ENCODE data around the gene MCM10. TPM values are rescaled to one million over a fixed set of nuclear protein-coding genes. Genes with fewer than 3 reads are reported as not detected.

Gene MCM10
- total RNA-seq, 2 donors from 2014 or later, result 0.27 TPM; not detected in 1

- no peak for TF ChIP-seq CTCF (IDR thresholded peaks at IDR 0.05)
- no peak for ATAC-seq (ENCODE audit: insufficient number of reproducible peaks, low FRiP score, low read depth)
Observed at GRCh38 chr10:13182424-13182823, 21.1 kb downstream of the MCM10 start.

GRCh38 chr10:13183625-13184024 is 22.3 kb downstream of the MCM10 start:
- Histone ChIP-seq H3K27ac (no peak overlapping the region), H3K36me3 (no peaks in the 10 kb centered on the region), H3K27me3 (replicated peaks; ENCODE audit: insufficient read depth) (no peaks in the 10 kb centered on the region), H3K9me3 (no peaks in the 10 kb centered on the region), H3K4me3 (no peak overlapping the region), H3K4me1 (ENCODE audit: control insufficient read depth in 1 of 2, low read depth in 2 of 2) (peaks cover 0 to 8% of the 10 kb centered on the region in 2 donors)
- TF ChIP-seq CTCF (IDR thresholded peaks at IDR 0.05), result no peak
- ATAC-seq (ENCODE audit: insufficient number of reproducible peaks, low FRiP score, low read depth) (no peak), DNase-seq (ENCODE audit: low spot score) (no peak)

More at GRCh38 chr10:13182424-13182823, 21.1 kb downstream of the MCM10 start:
- Histone ChIP-seq H3K36me3 (no peaks in the 10 kb centered on the region), H3K4me1 (ENCODE audit: control insufficient read depth in 1 of 2, low read depth in 2 of 2) (peaks cover 0 to 8% of the 10 kb centered on the region in 2 donors), H3K27me3 (replicated peaks; ENCODE audit: insufficient read depth) (no peaks in the 10 kb centered on the region), H3K27ac (no peak overlapping the region), H3K9me3 (no peaks in the 10 kb centered on the region), H3K4me3 (no peak overlapping the region)
- DNase-seq (ENCODE audit: low spot score), result no peak

DNA sequence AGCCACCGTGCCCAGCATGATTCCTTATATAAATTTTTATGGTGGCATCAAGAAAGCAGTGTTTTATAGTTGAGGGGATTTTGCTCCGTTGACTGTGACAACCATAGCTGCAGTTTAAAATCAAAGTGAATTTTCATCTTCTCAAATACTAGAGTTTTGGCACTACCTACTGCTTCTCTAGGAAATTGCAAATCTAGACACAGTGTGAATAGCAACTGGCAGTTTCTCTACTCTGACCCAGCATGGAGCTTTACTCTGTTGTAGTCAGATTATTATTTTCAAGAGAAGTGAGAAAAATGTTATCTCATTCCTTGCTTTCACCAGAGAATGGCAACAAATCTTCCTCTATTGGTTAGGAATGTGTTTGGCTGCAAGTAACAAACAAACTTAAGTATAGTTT is 22.9 kb downstream of the MCM10 start:
- Histone ChIP-seq H3K27ac (no peak overlapping the region), H3K9me3 (no peaks in the 10 kb centered on the region), H3K36me3 (no peaks in the 10 kb centered on the region), H3K4me3 (no peak overlapping the region), H3K27me3 (replicated peaks; ENCODE audit: insufficient read depth) (no peaks in the 10 kb centered on the region), H3K4me1 (ENCODE audit: control insufficient read depth in 1 of 2, low read depth in 2 of 2) (peaks cover 0 to 8% of the 10 kb centered on the region in 2 donors)
- TF ChIP-seq CTCF (IDR thresholded peaks at IDR 0.05), result no peak
- DNase-seq (ENCODE audit: low spot score), result no peak
- ATAC-seq (ENCODE audit: insufficient number of reproducible peaks, low FRiP score, low read depth), result no peak

DNA sequence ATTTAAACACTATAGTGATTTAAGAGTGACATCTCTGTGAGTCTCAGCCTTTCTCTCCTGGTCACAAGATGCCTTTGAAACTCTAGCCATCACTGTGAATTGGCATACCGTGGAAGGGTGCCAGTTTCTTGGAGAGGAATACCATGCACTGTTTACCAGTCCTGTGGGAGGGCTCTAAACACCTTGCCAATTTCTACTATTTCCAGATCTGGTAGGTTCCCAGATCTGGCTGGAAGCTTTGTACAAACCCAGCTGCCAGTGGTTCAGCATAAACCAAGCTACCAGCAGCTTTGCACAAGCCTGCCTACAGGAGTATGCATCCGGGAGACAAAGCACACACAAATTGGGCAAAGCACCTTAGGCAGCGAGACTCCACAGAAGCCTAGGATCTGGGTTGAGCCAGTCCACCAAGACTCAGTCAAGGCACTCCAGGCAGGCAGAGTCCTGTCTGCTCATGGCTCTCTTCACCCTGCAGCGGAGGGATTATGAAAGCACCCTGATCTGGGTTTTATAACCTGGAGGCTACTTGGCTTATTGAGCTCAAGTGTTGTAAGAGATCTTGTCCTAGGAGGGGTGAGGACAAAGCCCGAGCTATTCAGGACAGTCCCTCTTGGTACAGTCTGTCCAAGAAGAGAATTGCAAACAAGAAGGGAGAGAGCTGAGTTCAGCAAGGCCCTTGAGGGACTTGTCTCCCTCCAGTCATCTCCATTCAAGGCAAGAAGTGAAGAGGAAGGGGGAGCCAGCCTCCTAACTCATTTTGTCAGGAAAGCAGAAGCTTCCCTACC is 23.6 kb downstream of the MCM10 start:
- no peaks in the 10 kb centered on the region for H3K27me3 ChIP-seq (replicated peaks; ENCODE audit: insufficient read depth)
- H3K4me1 ChIP-seq (ENCODE audit: control insufficient read depth in 1 of 2, low read depth in 2 of 2), result peaks cover 0 to 13% of the 10 kb centered on the region in 2 donors
- no peaks in the 10 kb centered on the region for H3K36me3 ChIP-seq
- DNase-seq (ENCODE audit: low spot score), result no peak
- H3K9me3 ChIP-seq, result no peaks in the 10 kb centered on the region
- H3K4me3 ChIP-seq, result no peak overlapping the region
- TF ChIP-seq CTCF (IDR thresholded peaks at IDR 0.05), result no peak
- no peak for ATAC-seq (ENCODE audit: insufficient number of reproducible peaks, low FRiP score, low read depth)
- H3K27ac ChIP-seq, result no peak overlapping the region

GRCh38 chr10:13187135-13187534 is 25.8 kb downstream of the MCM10 start:
- DNase-seq (ENCODE audit: low spot score) (no peak), ATAC-seq (ENCODE audit: insufficient number of reproducible peaks, low FRiP score, low read depth) (no peak)
- H3K9me3 ChIP-seq, result no peaks in the 10 kb centered on the region
- H3K36me3 ChIP-seq, result no peaks in the 10 kb centered on the region
- H3K27ac ChIP-seq, result no peak overlapping the region
- no peak for TF ChIP-seq CTCF (IDR thresholded peaks at IDR 0.05)
- H3K27me3 ChIP-seq (replicated peaks; ENCODE audit: insufficient read depth), result no peaks in the 10 kb centered on the region
- H3K4me3 ChIP-seq, result no peak overlapping the region
- H3K4me1 ChIP-seq (ENCODE audit: control insufficient read depth in 1 of 2, low read depth in 2 of 2), result peaks cover 0 to 18% of the 10 kb centered on the region in 2 donors
